Esophagus (tissue), 2 donors: ENCODE measurements around the gene C10orf71. TPM values are rescaled to one million over a fixed set of nuclear protein-coding genes. Genes with fewer than 3 reads are reported as not detected.

ENCODE experiments used
- H3K27ac ChIP-seq, 2 donors: one replicate each; pipeline ENCODE4 v1.5.1; 2013; ENCODE audit warnings: low read depth in 2 of 2, mild to moderate bottlenecking in 2 of 2, inconsistent platforms in 1 of 2, low read length in 1 of 2, moderate library complexity in 1 of 2
- H3K27me3 ChIP-seq, 2 donors: one replicate each; pipeline ENCODE4 v1.6.1; 2013; ENCODE audit warnings: low read length in 2 of 2, control low read depth in 1 of 2, mild to moderate bottlenecking in 1 of 2; ENCODE audit not compliant: insufficient read depth in 2 of 2, control insufficient read depth in 1 of 2
- H3K36me3 ChIP-seq, 2 donors: one replicate each; pipeline ENCODE4 v1.6.1; 2013; ENCODE audit warnings: low read length in 1 of 2; ENCODE audit not compliant: control insufficient read depth in 2 of 2, insufficient read depth in 2 of 2
- H3K4me1 ChIP-seq, 2 donors: one replicate each; pipeline ENCODE4 v1.6.1; 2013; ENCODE audit warnings: low read length in 1 of 2; ENCODE audit not compliant: control insufficient read depth in 2 of 2, insufficient read depth in 2 of 2
- H3K4me3 ChIP-seq, 2 donors: one replicate each; pipeline ENCODE4 v1.5.1; 2013; ENCODE audit warnings: low read length in 2 of 2, mild to moderate bottlenecking in 2 of 2, low read depth in 1 of 2, moderate library complexity in 1 of 2
- H3K9me3 ChIP-seq, 2 donors: one replicate each; pipeline ENCODE4 v1.6.1; 2013; ENCODE audit warnings: mild to moderate bottlenecking in 2 of 2, low read depth in 1 of 2, low read length in 1 of 2, moderate library complexity in 1 of 2; ENCODE audit not compliant: control insufficient read depth in 2 of 2, insufficient read depth in 1 of 2
- WGBS, 2 donors: extraction: QIAGEN DNeasy Blood & Tissue Kit; methylation state at CpG; one replicate each; pipeline ENCODE4 v1.1.7; 2013; 5-methylcytosine and 5-hydroxymethylcytosine counted together
- polyA plus RNA-seq, 2 donors: library from polyadenylated mRNA; stranded (reverse); fragments of 200-250 nt; gene quantifications; one replicate each; pipeline ENCODE4 v1.2.3, GENCODE V29; 2013
- donor health status: healthy with polysubstance abuse.
- donor health status: Bipolar disorder and iron deficiency.

The C10orf71 gene
- polyA plus RNA-seq, 2 donors, result not detected

GRCh38 chr10:49375611-49376010 lies 76.6 kb downstream of the C10orf71 start:
- Histone ChIP-seq H3K4me3 (no peak overlapping the region), H3K27ac (no peak overlapping the region), H3K27me3 (no peaks in the 10 kb centered on the region), H3K36me3 (no peaks in the 10 kb centered on the region), H3K9me3 (no peaks in the 10 kb centered on the region), H3K4me1 (no peaks in the 10 kb centered on the region)
- WGBS, 2 donors, result 74 to 78% methylated on average over 3 of the region's 3 CpGs

Other genes with a start within 250 kb of the C10orf71 start
- 1 to 10 TPM in 1 of 2 donors, under 1 TPM in 1; 0.31 to 1.2 TPM for gene VSTM4, start 183.6 kb upstream of the C10orf71 start, polyA plus RNA-seq
- not detected for gene FAM170B, start 165.1 kb upstream of the C10orf71 start, polyA plus RNA-seq
- gene TMEM273, start 110.8 kb upstream of the C10orf71 start, polyA plus RNA-seq, result 1 to 10 TPM; 3.8 to 4.7 TPM
- under 1 TPM in 1 of 2 donors, not detected in 1; 0.04 TPM for gene DRGX, start 96.9 kb downstream of the C10orf71 start, polyA plus RNA-seq
- 1 to 10 TPM; 4.3 to 4.5 TPM for gene ERCC6, start 240.0 kb downstream of the C10orf71 start, polyA plus RNA-seq